Sigmoid colon (tissue), 4 donors: Measurements from ENCODE around the gene C9.

ENCODE experiments used
- CTCF ChIP-seq, 4 experiments: fragments of 450-650 bp in 3 of 4; fragments of 200-600 bp in 1 of 4; IDR thresholded peaks; one replicate each; pipeline ENCODE4 v1.5.1; 2016 to 2019; ENCODE audit warnings: antibody characterized with exemption in 4 of 4, mild to moderate bottlenecking in 3 of 4, moderate library complexity in 2 of 4
- EP300 ChIP-seq, 4 donors: sonication (generic); formaldehyde crosslinking; IDR thresholded peaks; one replicate each; pipeline ENCODE4 v1.6.1; 2017; ENCODE audit warnings: antibody characterized with exemption in 4 of 4
- POLR2A ChIP-seq, 2 donors: fragments of 450-650 bp; IDR thresholded peaks; one replicate each; pipeline ENCODE4 v1.6.1; 2016; ENCODE audit warnings: antibody characterized with exemption in 2 of 2, mild to moderate bottlenecking in 2 of 2, moderate library complexity in 2 of 2
- POLR2AphosphoS5 ChIP-seq, 4 donors: sonication (generic); formaldehyde crosslinking; IDR thresholded peaks; one replicate each; pipeline ENCODE4 v1.6.1; 2017; ENCODE audit warnings: antibody characterized with exemption in 4 of 4

GRCh38 chr5:39369123-39369815 lies 5.0 kb upstream of the C9 start:
- TF ChIP-seq CTCF (IDR thresholded peaks at IDR 0.05) (no peak), POLR2AphosphoS5 (IDR thresholded peaks at IDR 0.05) (no peak), EP300 (IDR thresholded peaks at IDR 0.05) (no peak), POLR2A (IDR thresholded peaks at IDR 0.05) (no peak)
